ENCODE measurements around the gene SUSD1. TPM values are rescaled to one million over a fixed set of nuclear protein-coding genes. Genes with fewer than 3 reads are reported as not detected.
A peak's percentile ranks its signal among the peaks of the same experiment; 100 is the strongest.

The SUSD1 gene
- total RNA-seq, 1 experiment from 2014 or later = 15.3 TPM

GRCh38 chr9:112173489-112174221 lies 1.4 kb downstream of the SUSD1 start:
- intact Hi-C loops (cut with micrococcal nuclease; ENCODE audit: unreplicated experiment) = no loop called here
- CTCF ChIA-PET = no interaction called here
- H3K4me3 ChIP-seq (ENCODE audit: low read depth in 2 of 2, low read length in 2 of 2) = peak overlapping the region in 1 of 2 experiments; percentile 59; a peak in 2 of 4 replicates

GRCh38 chr9:112170968-112171367 lies 4.1 kb downstream of the SUSD1 start:
- ATAC-seq = no peak
- Histone ChIP-seq H3K9me3 (ENCODE audit: control insufficient read depth, insufficient read depth, low read depth, low read length) (no peaks in the 10 kb centered on the region), H3K4me1 (ENCODE audit: control insufficient read depth, insufficient read depth, low read length) (peaks cover 19% of the 10 kb centered on the region), H3K4me3 (ENCODE audit: low read depth in 2 of 2, low read length in 2 of 2) (no peak overlapping the region), H3K27me3 (ENCODE audit: control insufficient read depth, insufficient read depth, low read length) (no peaks in the 10 kb centered on the region), H3K36me3 (ENCODE audit: control insufficient read depth, insufficient read depth, low read length) (no peaks in the 10 kb centered on the region), H3K27ac (ENCODE audit: low read length) (no peak overlapping the region)
- in situ Hi-C loops (cut with HindIII; ENCODE audit: low pct_unique_long_range_greater_than_20kb, low sequenced_read_pairs) = no loop called here
- TF ChIP-seq POLR2AphosphoS5 (IDR thresholded peaks at IDR 0.05; ENCODE audit: low read depth, low read length) = no peak
- TF ChIP-seq TCF7L2 (IDR thresholded peaks at IDR 0.05; ENCODE audit: low read depth, low read length) = no peak
- TF ChIP-seq, protein P1, sequence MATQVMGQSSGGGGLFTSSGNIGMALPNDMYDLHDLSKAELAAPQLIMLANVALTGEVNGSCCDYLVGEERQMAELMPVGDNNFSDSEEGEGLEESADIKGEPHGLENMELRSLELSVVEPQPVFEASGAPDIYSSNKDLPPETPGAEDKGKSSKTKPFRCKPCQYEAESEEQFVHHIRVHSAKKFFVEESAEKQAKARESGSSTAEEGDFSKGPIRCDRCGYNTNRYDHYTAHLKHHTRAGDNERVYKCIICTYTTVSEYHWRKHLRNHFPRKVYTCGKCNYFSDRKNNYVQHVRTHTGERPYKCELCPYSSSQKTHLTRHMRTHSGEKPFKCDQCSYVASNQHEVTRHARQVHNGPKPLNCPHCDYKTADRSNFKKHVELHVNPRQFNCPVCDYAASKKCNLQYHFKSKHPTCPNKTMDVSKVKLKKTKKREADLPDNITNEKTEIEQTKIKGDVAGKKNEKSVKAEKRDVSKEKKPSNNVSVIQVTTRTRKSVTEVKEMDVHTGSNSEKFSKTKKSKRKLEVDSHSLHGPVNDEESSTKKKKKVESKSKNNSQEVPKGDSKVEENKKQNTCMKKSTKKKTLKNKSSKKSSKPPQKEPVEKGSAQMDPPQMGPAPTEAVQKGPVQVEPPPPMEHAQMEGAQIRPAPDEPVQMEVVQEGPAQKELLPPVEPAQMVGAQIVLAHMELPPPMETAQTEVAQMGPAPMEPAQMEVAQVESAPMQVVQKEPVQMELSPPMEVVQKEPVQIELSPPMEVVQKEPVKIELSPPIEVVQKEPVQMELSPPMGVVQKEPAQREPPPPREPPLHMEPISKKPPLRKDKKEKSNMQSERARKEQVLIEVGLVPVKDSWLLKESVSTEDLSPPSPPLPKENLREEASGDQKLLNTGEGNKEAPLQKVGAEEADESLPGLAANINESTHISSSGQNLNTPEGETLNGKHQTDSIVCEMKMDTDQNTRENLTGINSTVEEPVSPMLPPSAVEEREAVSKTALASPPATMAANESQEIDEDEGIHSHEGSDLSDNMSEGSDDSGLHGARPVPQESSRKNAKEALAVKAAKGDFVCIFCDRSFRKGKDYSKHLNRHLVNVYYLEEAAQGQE (IDR thresholded peaks at IDR 0.05; ENCODE audit: insufficient read depth in 1 of 2, low read depth in 2 of 2, low read length in 1 of 2) = no peak
- TF ChIP-seq SIN3A (IDR thresholded peaks at IDR 0.05; ENCODE audit: borderline replicate concordance, insufficient read depth, low read depth, low read length) = no peak
- TF ChIP-seq, protein P2, sequence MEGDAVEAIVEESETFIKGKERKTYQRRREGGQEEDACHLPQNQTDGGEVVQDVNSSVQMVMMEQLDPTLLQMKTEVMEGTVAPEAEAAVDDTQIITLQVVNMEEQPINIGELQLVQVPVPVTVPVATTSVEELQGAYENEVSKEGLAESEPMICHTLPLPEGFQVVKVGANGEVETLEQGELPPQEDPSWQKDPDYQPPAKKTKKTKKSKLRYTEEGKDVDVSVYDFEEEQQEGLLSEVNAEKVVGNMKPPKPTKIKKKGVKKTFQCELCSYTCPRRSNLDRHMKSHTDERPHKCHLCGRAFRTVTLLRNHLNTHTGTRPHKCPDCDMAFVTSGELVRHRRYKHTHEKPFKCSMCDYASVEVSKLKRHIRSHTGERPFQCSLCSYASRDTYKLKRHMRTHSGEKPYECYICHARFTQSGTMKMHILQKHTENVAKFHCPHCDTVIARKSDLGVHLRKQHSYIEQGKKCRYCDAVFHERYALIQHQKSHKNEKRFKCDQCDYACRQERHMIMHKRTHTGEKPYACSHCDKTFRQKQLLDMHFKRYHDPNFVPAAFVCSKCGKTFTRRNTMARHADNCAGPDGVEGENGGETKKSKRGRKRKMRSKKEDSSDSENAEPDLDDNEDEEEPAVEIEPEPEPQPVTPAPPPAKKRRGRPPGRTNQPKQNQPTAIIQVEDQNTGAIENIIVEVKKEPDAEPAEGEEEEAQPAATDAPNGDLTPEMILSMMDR (IDR thresholded peaks at IDR 0.05) = no peak
- ChIA-PET CTCF (no interaction called here), POLR2A (no interaction called here)
- no TSS peak for BruUV-seq (replicated peaks)
- no peak for DNase-seq (ENCODE audit: low read depth, low spot score)
- intact Hi-C loops (cut with micrococcal nuclease; ENCODE audit: unreplicated experiment) = no loop called here

More at GRCh38 chr9:112173489-112174221, 1.4 kb downstream of the SUSD1 start:
- BruUV-seq (replicated peaks) = TSS peak; percentile 72
- Histone ChIP-seq H3K9me3 (ENCODE audit: control insufficient read depth, insufficient read depth, low read depth, low read length) (no peaks in the 10 kb centered on the region), H3K27me3 (ENCODE audit: control insufficient read depth, insufficient read depth, low read length) (no peaks in the 10 kb centered on the region), H3K4me1 (ENCODE audit: control insufficient read depth, insufficient read depth, low read length) (peaks cover 9% of the 10 kb centered on the region), H3K27ac (ENCODE audit: low read length) (peak overlapping the region; percentile 89), H3K36me3 (ENCODE audit: control insufficient read depth, insufficient read depth, low read length) (no peaks in the 10 kb centered on the region)
- in situ Hi-C loops (cut with HindIII; ENCODE audit: low pct_unique_long_range_greater_than_20kb, low sequenced_read_pairs) = no loop called here
- no peak for DNase-seq (ENCODE audit: low read depth, low spot score)
- POLR2A ChIA-PET = no interaction called here
- ATAC-seq = no peak
- TF ChIP-seq SIN3A (IDR thresholded peaks at IDR 0.05; ENCODE audit: borderline replicate concordance, insufficient read depth, low read depth, low read length) (no peak), POLR2AphosphoS5 (IDR thresholded peaks at IDR 0.05; ENCODE audit: low read depth, low read length) (no peak), TCF7L2 (IDR thresholded peaks at IDR 0.05; ENCODE audit: low read depth, low read length) (no peak)
- TF ChIP-seq, protein P1 (IDR thresholded peaks at IDR 0.05; ENCODE audit: insufficient read depth in 1 of 2, low read depth in 2 of 2, low read length in 1 of 2) = no peak
- TF ChIP-seq, protein P2 (IDR thresholded peaks at IDR 0.05) = no peak
